Coronary artery (tissue), 2 donors: ENCODE results near the gene C6orf89.

ENCODE experiments used
- DNase-seq: peaks from one replicate; pipeline ENCODE4 v3.0.0-alpha.2; 2017; ENCODE audit warnings: low spot score
- H3K27ac ChIP-seq, 2 donors: fragments of 200-600 bp; sonication (generic); one replicate each; pipeline ENCODE4 v1.5.1; 2016 to 2019
- H3K4me3 ChIP-seq: fragments of 200-600 bp; sonication (generic); 2 replicates; pipeline ENCODE4 v1.5.1; 2016; ENCODE audit warnings: mild to moderate bottlenecking, moderate library complexity
- TF ChIP-seq, protein P1 (sequence below): fragments of 200-600 bp; sonication (generic); IDR thresholded peaks from one replicate; pipeline ENCODE4 v1.5.1; 2019; ENCODE audit warnings: antibody characterized with exemption

C6orf89 gene

GRCh38 chr6:36925809-36926208 lies 40.1 kb downstream of the C6orf89 start:
- H3K27ac ChIP-seq, result no peak overlapping the region

GRCh38 chr6:36926708-36927513 lies 41.2 kb downstream of the C6orf89 start:
- no peak overlapping the region for H3K4me3 ChIP-seq
- DNase-seq, result no peak
- TF ChIP-seq, protein P1, sequence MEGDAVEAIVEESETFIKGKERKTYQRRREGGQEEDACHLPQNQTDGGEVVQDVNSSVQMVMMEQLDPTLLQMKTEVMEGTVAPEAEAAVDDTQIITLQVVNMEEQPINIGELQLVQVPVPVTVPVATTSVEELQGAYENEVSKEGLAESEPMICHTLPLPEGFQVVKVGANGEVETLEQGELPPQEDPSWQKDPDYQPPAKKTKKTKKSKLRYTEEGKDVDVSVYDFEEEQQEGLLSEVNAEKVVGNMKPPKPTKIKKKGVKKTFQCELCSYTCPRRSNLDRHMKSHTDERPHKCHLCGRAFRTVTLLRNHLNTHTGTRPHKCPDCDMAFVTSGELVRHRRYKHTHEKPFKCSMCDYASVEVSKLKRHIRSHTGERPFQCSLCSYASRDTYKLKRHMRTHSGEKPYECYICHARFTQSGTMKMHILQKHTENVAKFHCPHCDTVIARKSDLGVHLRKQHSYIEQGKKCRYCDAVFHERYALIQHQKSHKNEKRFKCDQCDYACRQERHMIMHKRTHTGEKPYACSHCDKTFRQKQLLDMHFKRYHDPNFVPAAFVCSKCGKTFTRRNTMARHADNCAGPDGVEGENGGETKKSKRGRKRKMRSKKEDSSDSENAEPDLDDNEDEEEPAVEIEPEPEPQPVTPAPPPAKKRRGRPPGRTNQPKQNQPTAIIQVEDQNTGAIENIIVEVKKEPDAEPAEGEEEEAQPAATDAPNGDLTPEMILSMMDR, result no peak
- H3K27ac ChIP-seq, result peak overlapping the region in 1 of 2 donors; percentile 3

More at GRCh38 chr6:36925809-36926208, 40.1 kb downstream of the C6orf89 start:
- TF ChIP-seq, protein P1, result no peak
- H3K4me3 ChIP-seq, result no peak overlapping the region
- no peak for DNase-seq

GRCh38 chr6:36927691-36928546 lies 42.2 kb downstream of the C6orf89 start:
- TF ChIP-seq, protein P1, result no peak
- no peak overlapping the region for H3K4me3 ChIP-seq
- no peak for DNase-seq
- H3K27ac ChIP-seq, result peak overlapping the region; percentile 0 to 50

DNA sequence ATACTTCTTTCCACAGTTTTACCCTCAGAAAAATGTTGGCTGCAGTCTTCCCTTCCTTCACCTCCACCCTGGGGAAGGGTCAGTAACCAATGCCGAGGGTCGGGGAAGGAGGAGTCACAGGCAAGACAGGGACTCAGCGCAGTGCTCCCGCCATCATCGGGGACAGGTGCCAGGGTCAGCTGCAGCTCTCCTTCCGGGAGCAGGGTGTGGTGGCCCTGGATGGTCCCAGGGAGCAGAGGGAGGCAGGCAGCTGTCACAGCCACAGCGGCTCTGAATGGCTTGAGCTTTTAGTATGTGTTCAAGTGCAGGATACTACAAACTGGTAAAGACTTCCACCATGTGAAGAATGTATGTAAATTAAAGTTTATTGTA lies 42.8 kb downstream of the C6orf89 start:
- Histone ChIP-seq H3K4me3 (no peak overlapping the region), H3K27ac (peak overlapping the region in 1 of 2 donors; percentile 50)
- TF ChIP-seq, protein P1, result no peak
- no peak for DNase-seq

DNA sequence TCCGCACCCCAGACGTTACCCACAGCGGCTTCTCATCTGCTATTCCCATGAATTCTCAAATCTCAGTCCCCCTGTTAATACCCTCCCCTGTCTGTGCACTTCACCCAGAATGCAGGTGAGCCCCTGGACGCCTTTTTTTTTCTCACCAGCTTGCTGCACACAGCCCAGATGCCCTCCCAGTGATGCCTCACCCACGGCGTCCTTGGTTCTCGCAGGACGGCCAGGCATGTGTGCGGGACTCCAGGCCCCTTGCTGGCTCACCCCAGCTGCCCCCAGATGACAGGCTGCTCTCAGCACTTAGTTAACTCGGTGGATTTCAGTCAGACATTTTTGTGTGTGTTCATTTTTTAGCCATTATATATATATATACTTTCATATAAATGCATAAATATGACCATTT lies 43.4 kb downstream of the C6orf89 start:
- Histone ChIP-seq H3K4me3 (no peak overlapping the region), H3K27ac (no peak overlapping the region)
- TF ChIP-seq, protein P1, result no peak
- DNase-seq, result no peak

- TF ChIP-seq, protein P1, result no peak
- DNase-seq, result no peak
- H3K4me3 ChIP-seq, result no peak overlapping the region
- no peak overlapping the region for H3K27ac ChIP-seq
These were observed 43.9 kb downstream of the C6orf89 start for GRCh38 chr6:36929607-36930006.
